Stimulated activated CD4-positive, alpha-beta T cell treated with anti-CD3 and anti-CD28 coated beads, Interleukin-2, amount 100 ng/mL, for 4 hours (primary cell): ENCODE data around the gene NEDD9.

Experiments used
- DNase-seq: peaks from one replicate; pipeline ENCODE4 v3.0.0-alpha.2; 2020; ENCODE audit warnings: low read depth

NEDD9 gene

DNA sequence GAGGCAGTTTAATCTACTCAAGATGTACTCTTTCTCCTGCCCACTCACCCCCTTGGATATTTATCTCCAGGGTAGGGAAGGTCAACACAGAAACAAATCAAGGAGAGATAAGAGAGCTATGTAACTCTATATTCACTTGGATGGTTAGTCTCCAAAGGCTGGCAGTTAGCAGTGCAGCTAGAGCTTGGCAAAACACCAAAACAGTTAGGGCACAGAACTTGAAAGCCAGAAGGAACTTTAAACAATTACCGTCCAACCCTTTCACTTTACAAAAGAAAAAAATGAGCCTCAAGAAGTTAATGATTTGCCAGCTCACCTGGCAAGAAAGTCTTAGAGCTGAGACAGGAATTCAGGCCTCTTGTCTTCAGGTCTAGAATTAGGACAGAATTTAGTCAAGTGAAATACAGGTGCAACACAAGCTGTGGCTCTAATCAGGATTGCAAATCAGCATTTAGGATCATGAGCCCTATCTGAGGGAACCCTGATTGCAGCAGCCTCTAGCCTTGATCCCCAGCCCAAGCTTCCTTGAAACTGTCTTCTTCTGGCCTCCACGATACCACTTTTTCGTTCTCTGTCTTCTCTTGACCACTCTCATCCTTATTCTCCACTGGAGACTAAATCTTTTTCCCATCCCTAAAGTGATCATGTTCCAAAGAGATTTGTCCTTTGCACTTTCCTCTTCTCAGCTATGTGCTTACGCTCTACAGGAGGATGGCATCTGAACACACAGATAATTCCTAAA, 14.9 kb downstream of the NEDD9 start:
- DNase-seq, result no peak

DNA sequence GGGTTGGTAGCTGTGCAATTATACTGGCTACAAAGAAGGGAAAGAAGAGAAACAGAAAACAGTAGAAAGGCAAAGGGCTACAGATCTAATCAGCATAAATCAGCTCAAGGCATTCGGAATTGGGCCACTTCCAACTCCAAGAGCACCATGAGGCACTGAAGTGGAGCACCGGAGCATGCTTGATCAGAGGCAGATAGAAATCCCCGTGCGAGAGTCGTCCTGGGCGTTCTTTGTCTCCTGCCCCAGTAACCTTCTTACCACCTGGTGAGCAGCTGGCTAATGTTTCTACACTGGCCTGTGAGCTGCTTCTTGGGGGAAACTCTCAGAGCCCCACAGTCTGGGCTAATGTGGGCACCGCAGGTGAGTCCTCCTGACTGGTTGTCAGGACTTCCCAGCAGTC, 16.7 kb downstream of the NEDD9 start:
- no peak for DNase-seq

DNA sequence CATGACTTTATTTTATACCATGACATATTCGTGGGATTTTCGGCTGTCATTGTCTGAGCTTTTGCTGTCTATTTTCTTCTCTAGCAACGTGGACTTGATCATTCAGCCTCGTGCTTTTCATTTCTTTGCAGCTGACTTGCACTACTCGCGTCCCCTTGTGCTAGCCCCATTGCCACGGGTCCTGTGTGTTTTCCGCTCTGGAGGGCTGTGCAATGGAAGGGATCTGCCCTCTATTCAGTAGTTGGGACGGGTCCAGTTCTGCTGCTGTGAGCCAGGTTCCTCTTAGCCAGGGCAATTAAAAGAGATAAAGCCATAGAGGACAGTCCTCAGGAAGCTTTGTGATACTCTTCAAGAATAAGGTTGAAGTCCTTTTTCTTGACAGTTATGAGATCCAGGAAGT, 17.6 kb downstream of the NEDD9 start:
- DNase-seq, result no peak

DNA sequence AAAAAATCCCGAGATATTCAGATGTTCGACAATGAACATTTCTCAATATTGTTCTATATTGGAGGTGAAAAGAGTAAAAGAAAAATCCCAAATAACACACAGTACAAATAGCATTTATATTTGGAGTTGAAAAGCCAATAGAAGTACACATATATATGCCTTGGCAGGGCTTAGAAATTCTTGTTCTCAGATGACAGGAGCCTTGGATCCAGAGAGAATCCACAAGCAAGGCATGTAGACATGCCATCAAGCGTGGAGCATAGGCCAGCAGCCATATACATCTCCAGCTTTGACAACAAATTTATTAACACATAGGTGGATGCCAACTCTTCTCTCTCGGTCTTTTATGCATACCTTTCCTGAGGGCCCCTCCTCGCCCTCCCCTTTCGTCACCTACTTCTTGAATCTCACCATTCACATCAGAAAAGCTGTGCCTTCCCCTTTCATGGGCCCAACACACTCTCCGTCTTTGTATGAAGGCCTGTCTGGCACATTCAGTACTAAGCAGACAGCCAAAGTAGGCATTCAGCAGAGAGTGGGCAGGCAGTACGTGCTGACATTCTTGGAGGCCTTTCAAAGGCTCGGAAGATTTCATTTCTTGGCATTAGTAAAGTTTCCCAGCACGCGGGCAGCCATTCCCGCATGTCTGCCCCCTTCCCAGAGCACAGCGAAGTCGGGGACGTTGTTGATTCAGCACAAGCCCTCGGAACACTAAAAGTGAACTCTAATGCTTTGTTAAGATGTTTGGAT, 18.2 kb downstream of the NEDD9 start:
- no peak for DNase-seq

DNA sequence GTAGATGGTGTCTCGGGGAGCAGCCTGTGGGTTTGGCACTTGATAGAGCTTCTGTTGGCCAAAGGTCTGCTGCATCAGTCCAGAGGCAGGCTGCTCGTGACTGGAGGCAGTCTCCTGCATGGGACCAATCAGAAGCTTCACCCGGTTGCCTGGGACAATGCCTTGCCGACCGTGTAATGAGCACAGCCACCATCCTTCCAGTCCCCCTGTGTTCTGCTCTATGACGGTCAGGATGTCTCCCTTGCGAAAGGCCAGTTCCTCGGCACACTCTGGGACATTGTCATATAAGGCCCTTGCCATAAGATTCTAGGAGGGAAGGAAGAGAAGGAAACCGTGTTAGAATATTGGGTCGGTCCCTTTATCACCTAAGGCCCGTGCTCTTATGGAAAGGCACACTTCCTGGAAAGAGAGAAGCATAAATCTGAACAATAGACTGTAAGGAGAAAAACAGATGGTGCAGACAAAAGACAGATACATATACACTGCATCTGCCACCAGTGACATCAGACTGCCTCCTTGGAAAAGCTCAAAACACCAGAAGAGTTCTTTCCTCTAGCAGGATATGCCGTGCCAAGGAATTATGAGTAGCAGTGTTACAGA, 18.9 kb downstream of the NEDD9 start:
- no peak for DNase-seq

DNA sequence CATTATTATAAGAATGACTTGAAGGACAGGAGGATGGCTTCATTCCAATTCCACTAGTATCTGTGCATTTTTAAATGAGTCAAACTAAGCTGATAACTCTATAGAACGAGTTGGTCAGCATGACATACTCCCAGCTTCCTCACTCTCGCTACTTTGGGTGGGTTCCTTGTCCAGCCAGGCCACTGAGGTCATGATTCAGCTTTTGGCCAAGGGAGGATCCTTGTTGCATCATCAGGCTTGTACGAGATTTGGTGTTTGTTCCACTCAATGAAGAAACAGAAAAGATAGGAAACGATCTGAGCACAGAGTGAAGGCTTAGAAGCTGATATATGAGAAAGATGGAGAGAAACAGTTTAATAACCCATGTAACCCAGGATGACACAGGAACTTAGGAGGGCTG, 19.8 kb downstream of the NEDD9 start:
- DNase-seq, result no peak

DNA sequence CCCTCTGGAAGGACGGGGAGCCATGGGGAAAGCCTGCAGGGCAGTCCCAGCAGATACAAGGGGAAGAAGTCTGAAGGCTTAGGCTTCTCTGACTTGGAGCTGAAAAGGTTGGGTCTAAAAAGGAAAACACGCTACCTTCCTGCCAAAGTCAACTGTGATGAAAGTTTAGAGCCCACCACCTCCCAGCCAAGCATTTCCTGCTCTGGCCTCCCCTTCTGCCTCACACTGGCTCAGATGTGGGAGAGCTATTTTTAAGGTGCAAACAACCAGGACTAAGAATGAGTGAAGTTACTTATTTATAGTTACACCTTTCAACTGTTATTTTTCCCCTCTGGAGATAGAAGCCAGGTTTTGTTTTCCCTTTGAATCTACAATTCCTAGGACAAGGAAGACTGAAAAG, 21.2 kb downstream of the NEDD9 start:
- DNase-seq, result no peak

DNA sequence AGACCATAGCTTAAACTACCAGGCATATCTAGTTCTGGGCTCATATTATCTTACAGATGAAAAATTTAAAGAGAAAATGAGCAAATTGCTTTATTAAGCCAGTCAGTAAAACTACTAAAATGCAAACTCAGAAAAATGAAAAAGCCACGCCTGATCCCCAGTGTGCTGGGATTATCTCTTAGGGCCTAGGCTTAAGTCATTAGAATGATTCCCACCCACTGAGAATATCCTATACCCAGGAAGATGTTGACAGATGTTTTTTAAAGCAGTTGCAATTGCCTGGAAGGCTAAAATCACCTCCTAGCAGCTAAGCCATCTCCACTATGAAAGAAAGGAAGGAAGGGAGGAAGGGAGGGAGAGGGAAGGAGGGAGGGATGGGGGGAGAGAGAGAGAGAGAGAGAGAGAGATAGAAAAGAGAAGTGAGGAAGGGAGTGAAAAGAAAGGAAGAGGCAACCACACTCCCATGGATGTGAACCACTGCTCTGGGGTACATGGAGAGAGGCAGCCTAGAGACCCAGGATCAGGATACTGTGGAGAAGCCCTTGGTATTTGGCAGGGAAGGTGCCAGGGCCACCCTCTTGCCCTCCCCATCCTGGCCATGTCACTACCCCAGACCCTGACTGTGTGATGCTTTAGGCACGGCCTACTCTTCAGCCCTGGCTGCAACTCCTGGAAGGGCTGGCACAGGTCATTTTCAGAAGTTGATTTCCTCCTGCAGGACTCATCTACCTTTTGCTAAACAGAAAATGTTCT, 21.9 kb downstream of the NEDD9 start:
- DNase-seq, result no peak

DNA sequence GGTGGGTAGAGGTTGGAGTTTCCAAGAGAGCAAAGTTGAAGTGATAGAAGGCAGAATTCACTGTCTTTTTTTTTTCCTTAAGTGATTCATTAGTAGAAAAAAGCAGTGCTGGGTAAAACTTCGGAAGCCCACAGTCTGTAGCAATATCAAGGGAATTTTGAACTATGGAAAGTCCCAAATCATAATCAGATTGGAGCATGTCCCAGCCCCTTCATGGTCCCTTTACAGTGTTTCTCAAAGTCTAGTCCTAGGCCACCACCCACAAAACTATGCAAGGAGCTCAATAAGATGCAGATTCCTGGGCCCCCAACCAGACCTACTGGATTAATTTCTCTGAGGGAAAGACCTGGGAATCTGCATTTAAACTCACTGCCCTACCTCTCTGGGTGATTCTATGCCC, 22.6 kb downstream of the NEDD9 start:
- DNase-seq, result no peak

DNA sequence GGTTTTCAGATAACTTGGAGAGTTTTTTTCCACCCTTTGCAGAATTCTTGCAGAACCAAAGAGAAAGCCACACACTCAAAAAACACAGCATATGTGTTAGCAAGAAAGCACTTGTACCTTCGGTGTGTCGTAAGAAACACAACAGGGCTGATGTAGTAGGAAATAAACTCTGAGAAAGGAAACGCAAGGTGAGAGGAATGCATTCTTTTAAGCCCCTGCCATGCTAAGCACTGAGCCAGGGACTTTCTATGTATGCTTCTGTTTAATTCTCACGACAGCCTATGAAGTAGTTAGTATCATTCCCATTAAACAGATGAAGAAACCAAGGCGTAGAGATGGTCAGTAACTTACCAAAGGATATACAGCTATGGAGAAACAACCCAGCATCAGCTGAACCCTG, 23.1 kb downstream of the NEDD9 start:
- no peak for DNase-seq

DNA sequence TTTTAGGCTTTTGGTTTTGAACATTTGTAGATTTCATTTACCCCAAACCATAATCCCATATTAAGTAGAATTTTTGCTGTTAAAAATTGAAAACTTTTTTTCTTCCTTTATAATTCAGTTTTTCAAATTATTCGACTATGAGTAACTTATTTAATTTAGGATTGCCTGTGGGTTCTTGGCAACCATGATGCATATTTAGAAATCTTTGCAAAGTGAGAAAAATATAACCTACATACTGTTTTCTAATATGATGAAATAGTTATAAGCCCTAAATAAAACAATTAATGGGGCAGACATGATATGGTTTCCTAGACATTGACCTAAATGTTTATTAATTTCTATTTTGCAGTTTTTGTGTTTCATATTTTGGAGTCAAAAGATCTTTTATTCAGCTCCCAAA, 23.6 kb downstream of the NEDD9 start:
- no peak for DNase-seq

DNA sequence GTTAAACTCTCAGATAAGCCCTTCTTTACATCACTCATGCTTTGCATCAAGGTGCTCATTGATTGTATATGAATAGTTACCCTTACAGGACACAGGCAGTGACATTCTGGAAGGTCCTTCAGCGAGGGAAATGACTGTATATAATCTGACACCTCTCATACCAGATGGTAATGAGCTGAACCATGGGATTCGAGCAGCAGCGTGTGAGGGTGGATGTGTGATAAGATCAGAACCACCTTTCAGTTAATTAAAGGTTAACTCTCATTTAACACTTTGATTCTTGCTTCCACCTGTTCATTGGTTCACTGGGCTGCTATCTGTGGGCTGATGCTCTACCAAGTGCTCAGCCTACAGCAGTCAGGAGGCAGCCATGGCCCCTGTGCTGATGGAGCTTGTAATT, 24.2 kb downstream of the NEDD9 start:
- no peak for DNase-seq

DNA sequence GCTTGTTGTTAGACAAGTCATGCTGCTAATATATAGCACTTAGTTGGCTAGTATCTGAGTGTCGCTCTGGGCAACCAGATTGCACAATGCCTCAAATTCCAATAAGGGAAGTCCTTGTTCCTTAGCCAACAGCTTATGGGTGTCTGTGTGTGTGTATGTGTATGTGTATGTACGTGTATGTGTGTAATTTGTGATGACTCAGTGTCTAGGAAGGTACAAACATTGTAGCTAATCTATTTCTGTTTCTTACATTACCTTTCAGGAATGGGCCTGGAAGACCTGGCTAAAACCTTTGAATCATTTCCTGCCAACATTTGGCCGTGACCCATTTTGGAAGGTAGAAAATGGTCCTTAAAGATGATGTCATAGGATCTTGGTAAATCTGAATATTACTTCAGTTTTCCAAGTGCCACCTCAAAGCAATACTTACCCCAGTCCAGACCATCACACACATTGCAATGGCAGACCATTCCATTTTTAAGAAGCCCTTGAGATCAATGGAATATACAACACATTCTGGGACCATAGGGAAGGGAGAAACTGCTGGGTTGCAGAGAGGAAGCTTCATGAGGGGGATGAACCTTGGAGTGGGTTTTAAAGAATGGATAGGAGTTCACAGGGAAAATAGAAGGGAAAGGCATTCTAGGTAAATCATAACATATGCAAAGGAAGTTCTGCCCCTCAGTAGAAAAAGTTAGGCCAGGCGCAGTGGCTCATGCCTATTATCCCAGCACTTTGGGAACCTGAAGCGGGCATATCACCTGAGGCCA, 25.1 kb downstream of the NEDD9 start:
- DNase-seq, result no peak

DNA sequence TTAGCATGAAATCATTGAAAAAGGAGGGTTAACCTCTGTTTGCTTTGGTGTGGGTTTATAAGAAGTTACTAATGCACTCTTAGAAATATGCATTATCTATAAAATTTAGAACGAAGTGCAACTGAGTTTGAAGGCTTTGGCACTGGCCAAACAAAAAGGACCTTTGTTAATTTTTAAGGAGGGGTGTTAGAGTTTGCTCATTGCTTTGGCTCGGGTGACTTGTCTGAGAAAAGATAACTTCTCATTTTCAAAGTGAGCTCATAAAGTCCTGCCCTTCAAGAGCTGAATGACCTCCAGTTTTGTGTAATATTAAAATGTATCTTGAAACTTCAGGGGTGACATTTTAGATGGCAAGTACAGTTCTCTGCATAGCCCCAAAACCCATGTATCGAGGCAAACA, 25.9 kb downstream of the NEDD9 start:
- DNase-seq, result no peak

DNA sequence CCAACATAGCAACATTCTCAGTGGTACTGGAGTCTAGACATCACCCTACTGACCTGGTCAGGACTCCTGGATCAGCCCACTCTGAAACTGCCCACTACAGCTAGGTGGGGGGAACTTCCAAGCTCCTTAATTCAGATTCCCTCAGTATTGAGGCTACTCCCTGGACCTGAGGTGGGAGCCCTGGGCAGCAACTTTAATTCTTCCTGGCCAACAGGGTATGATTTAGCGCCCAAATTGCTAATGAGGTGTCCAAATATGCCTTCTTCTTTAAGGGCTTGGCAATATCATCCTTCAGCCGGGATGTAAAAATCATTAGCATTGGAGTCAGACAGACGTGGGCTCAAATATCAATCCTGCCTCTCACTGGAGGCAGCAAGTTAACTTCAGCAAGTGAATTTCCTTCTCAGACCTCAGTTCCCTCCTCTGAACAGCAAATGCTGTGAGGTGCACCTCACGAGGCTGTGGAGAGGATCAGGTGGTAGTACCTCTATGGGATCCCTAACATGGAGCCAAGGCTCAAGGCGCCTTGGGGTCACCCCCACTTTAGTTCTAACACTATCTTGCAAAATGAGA, 27.6 kb downstream of the NEDD9 start:
- no peak for DNase-seq

DNA sequence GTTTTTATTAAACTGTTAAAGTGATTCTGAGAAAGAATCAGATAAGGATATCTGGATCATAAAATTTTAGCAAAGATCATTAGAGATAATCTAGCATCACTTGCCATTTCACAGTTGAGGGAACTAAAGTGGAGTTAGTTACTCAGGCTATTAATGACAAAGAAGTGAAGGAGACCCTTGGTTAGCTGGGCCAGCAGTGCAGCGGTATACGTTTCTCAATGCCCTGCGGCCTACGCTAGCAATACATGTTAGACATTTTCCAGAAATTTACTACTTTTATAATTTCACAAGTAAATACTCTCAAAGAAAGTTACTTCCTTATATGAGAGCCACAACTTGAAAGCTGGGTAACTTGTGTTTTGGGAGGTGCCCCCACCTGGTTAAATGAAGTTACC, 28.5 kb downstream of the NEDD9 start:
- no peak for DNase-seq

DNA sequence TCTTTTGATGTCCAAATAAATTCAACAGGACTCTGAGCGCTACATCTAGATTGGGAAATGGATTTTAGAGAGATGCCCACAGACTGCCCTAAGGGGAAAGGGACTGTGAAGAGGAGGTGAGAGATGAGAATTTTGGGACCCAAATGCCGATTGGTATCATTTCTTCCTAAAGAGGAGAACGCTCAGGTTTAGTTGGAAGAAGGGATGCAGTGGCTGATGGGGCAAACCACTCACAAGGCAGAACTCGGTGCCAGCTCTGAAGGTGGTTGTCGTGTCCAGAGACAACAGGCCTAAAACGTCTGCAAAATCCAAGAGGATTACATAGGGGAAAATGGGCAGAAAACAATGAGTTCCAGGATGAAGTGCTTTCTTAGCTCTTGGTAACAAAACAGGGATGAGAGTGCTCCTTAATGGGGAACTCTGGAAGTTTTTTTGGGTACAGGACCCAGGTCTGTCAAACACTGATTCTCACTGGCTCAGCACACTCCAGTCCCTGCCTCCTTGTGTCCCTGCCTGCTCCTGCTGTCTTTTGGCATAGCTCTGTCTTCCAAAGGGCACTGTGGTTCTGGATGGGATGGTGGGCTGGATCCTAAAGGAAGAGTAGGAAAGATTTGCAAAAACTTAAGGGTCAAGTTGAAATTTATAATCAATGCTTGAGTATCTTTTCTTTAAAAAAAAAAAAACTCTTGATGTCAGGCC, 29.0 kb downstream of the NEDD9 start:
- DNase-seq, result no peak

DNA sequence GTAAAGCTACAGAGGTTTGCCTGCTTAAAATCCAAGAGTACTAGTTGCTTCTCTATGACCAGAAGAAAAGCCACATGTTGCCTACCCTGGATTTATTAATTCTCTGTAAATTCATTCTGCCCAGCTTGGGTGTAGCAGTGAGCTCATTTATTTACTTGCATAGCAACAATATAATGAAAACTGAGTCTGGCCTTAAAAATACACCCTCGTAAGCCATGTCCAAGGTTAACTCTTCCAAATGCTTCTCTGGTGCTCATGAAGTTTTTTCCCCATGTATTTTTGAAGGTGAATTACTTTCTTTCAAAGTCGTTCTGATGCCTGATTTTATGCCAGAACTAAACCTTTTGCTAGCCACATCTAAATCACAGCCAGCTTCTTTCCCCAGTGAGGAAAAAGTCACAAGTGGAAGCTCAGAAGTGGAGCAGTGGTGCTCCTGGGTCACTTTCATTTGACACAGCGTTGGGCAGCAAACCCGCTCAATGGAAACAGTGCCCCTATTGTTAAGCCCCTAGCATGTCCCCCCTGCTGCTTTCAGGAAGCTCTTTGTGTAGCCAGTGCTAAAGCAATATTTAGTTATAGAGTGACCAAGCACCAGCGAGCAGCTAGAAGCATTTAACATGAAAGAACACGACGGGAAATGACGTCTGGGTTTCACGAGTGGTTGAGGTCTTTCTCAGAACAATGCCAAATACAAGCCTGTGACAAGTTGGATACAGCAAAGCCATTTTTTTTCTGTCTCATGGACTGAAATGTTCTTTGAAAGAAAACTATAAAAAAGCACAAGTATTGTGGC, 29.8 kb downstream of the NEDD9 start:
- DNase-seq, result no peak

DNA sequence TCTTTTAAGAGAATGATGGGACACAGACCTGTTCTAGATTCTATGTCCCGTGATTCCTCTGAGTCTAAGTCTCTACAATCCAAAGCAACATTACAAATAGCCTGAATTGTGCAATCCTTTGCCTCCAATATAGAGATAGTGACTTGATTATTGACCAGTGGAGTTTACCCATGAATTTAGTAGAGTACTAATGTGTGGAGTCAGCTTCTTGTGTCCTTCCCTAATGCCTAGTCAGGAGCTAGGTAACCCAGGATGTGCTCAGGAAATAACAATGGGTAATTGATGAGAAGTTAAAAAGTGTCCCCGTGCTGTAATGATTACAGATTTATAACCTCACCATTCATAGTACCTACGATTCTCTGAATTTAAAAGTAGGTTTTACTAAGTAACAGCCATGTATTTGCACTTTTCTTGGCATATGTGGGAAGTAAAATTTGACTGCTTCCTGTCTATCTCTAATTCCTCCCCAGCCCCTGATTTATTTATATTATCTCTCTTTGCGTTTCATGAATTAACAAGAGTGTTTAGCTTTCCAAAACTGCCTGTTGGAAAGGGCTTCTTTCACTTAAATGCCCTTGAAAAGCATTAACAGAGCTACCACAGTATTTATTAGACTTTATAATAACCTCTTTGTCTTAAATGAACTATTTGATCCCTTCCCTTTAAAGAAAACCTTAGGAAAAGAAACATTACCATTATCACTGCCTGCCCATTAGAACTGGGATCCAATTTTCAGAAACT, 30.5 kb downstream of the NEDD9 start:
- no peak for DNase-seq
